NT2/D1 (cell line): ENCODE data around the gene ADAMTSL1.

Source experiments
- DNase-seq: peaks from one replicate; pipeline ENCODE4 v3.0.0-alpha.2; 2011; ENCODE audit warnings: low read depth, low spot score
- H3K27me3 ChIP-seq: 2 replicates; pipeline ENCODE4 v1.6.0; 2011; ENCODE audit warnings: mild to moderate bottlenecking; ENCODE audit not compliant: insufficient read length, insufficient read depth
- H3K36me3 ChIP-seq: 2 replicates; pipeline ENCODE4 v1.6.1; 2011; ENCODE audit warnings: mild to moderate bottlenecking, low read length, mixed read lengths; ENCODE audit not compliant: insufficient read depth, insufficient read length
- H3K4me1 ChIP-seq: 2 replicates; pipeline ENCODE4 v1.5.1; 2011; ENCODE audit not compliant: insufficient read depth, insufficient read length
- H3K4me3 ChIP-seq: 2 replicates; pipeline ENCODE4 v1.5.1; 2011; ENCODE audit warnings: low read depth; ENCODE audit not compliant: insufficient read length
- H3K9ac ChIP-seq: 2 replicates; pipeline ENCODE4 v1.6.0; 2011; ENCODE audit warnings: low read depth; ENCODE audit not compliant: insufficient read length
- H3K9me3 ChIP-seq: 2 replicates; pipeline ENCODE4 v1.5.1; 2011; ENCODE audit warnings: mild to moderate bottlenecking, low read length; ENCODE audit not compliant: insufficient read depth
- SUZ12 ChIP-seq: IDR thresholded peaks from 2 replicates; pipeline ENCODE4 v1.6.1; 2011; ENCODE audit not compliant: insufficient read length, insufficient read depth; ENCODE audit errors: extremely low read depth
- YY1 ChIP-seq: IDR thresholded peaks from 2 replicates; pipeline ENCODE4 v1.6.1; 2011; ENCODE audit not compliant: insufficient read length, insufficient read depth
- ZNF274 ChIP-seq: IDR thresholded peaks from 2 replicates; pipeline ENCODE4 v1.6.1; 2011; ENCODE audit warnings: mild to moderate bottlenecking, low read depth, low read length

The ADAMTSL1 gene

GRCh38 chr9:18493451-18493993 lies 19.6 kb downstream of the ADAMTSL1 start:
- Histone ChIP-seq H3K9ac (no peak overlapping the region), H3K9me3 (no peaks in the 10 kb centered on the region), H3K4me3 (no peak overlapping the region), H3K27me3 (no peaks in the 10 kb centered on the region), H3K36me3 (no peaks in the 10 kb centered on the region), H3K4me1 (no peaks in the 10 kb centered on the region)
- TF ChIP-seq SUZ12 (no peak), ZNF274 (no peak), YY1 (no peak)
- no peak for DNase-seq

GRCh38 chr9:18495065-18495464 lies 21.1 kb downstream of the ADAMTSL1 start:
- H3K4me3 ChIP-seq = no peak overlapping the region
- H3K9ac ChIP-seq = no peak overlapping the region
- no peak for TF ChIP-seq SUZ12
- TF ChIP-seq ZNF274 = no peak
- TF ChIP-seq YY1 = no peak
- H3K27me3 ChIP-seq = no peaks in the 10 kb centered on the region
- no peaks in the 10 kb centered on the region for H3K9me3 ChIP-seq
- DNase-seq = no peak
- no peaks in the 10 kb centered on the region for H3K36me3 ChIP-seq
- no peaks in the 10 kb centered on the region for H3K4me1 ChIP-seq

DNA sequence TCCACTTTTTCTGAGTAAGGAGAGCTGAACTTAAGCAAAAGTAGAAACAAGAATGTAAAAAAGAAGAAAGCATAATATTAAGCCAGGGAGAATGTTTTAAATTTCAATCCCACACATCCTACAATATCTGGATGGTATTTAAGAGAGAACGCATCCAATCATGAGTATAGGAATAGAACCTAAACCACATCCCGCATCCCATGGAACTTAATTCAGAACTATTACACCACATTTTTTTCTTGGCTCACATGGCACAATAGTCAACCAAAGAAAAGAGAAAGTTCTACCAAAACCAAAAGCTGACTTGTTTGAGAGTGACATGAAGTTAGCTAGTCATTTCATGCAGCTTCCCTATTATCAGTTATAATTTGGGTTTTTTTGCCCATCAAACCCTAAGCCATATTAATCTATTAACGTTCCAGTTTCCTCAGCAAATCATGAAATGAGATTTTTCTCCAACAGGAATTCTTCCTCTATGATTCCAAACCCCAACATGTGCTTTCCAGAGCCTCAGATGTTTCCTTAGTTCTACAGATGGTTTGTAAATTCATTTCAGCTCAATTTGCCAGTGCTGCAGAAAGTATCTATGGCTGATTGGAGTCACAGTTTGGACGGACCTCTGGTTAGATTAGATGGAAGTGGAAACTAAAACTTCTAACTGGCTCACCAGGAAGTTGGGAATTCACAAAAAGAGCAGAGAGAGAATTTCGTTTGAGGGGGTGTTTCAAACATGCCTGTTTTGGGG lies 22.5 kb downstream of the ADAMTSL1 start:
- DNase-seq = no peak
- Histone ChIP-seq H3K9ac (no peak overlapping the region), H3K4me1 (no peaks in the 10 kb centered on the region)

DNA sequence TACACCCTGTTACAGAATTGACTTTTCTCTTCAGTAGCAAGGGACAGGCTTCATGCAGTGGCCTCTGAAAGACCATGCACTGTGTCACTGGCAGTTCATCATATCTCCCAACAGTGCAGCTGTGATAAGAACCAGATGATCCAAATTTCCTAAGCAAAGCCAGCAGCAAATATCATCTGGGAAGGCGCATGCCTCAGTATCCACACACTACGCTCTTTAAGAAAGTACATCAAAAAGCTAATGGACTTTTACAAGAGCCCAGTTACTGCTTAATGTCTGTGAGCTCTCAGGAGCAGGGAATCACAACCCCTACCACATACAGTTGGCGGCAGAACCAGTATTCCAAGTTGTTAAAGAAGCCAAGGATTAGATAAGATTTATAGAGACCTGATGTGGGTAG lies 25.1 kb downstream of the ADAMTSL1 start:
- Histone ChIP-seq H3K9ac (no peak overlapping the region), H3K36me3 (no peaks in the 10 kb centered on the region), H3K4me3 (no peak overlapping the region), H3K4me1 (no peaks in the 10 kb centered on the region), H3K9me3 (no peaks in the 10 kb centered on the region), H3K27me3 (no peaks in the 10 kb centered on the region)
- no peak for DNase-seq
- TF ChIP-seq ZNF274 (no peak), SUZ12 (no peak), YY1 (no peak)

More for the DNA sequence above, 22.5 kb downstream of the ADAMTSL1 start:
- H3K4me3 ChIP-seq = no peak overlapping the region
- H3K36me3 ChIP-seq = no peaks in the 10 kb centered on the region
- H3K9me3 ChIP-seq = no peaks in the 10 kb centered on the region
- no peaks in the 10 kb centered on the region for H3K27me3 ChIP-seq
- no peak for TF ChIP-seq SUZ12
- TF ChIP-seq ZNF274 = no peak
- TF ChIP-seq YY1 = no peak

DNA sequence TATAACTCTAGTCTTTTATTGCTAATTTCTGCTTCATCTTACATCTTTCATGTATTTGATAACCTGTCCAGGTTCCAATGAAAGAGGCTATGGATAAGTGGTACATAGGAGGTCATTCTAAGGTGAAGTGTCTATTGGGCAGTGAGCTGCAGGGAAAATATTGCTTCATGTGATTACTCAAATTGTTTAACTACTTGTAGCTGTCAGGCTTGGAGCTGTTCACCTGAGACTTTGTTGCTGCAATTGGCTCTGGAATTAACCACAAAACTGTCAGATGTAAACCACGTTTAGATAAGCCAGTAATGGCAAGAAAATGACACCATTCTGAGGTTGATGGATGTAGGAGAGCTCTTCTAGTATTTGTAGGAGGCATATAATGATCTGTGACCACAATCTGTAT lies 26.0 kb downstream of the ADAMTSL1 start:
- no peaks in the 10 kb centered on the region for H3K36me3 ChIP-seq
- H3K27me3 ChIP-seq = no peaks in the 10 kb centered on the region
- no peak overlapping the region for H3K4me3 ChIP-seq
- no peaks in the 10 kb centered on the region for H3K4me1 ChIP-seq
- DNase-seq = no peak
- no peaks in the 10 kb centered on the region for H3K9me3 ChIP-seq
- H3K9ac ChIP-seq = no peak overlapping the region
- TF ChIP-seq ZNF274 (no peak), SUZ12 (no peak), YY1 (no peak)

DNA sequence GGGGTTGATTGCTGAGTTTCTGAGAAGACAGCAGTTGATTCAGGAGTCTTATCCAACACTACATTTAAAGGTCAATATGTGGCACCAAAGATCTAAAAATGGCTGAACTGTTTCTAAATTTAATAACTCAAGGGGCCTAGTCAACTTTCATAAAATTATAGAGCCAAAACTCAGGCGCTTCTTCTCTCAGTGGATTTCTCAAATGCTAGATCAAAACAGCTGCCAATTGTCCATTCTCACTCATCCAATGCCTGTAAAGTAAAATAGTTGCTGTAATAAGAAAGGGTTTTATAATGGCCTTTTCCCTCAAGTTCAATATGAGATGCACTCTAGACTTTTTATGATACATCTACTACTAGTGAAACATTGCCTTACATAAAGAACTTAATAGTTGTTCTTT lies 26.5 kb downstream of the ADAMTSL1 start:
- Histone ChIP-seq H3K27me3 (no peaks in the 10 kb centered on the region), H3K9ac (no peak overlapping the region), H3K4me3 (no peak overlapping the region), H3K4me1 (no peaks in the 10 kb centered on the region), H3K9me3 (no peaks in the 10 kb centered on the region), H3K36me3 (no peaks in the 10 kb centered on the region)
- no peak for TF ChIP-seq SUZ12
- no peak for TF ChIP-seq ZNF274
- no peak for TF ChIP-seq YY1
- DNase-seq = no peak

DNA sequence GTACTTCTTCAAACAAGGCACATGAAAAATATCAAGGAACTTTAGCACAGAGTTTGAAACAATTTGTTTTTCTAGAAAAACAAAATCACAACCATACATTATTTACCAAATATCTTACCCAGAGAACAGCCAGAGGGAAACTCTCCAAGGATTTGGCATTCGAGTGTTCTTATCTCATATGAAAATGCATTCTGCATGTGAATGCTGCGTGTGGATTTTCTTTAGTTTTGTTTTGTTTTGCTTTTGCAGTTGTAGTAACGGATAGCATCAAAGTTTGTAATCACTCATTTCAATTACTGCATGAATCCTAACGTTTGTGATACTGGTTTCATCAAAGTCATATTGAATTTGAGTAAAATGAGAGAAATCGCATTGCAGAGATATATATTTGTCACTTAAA lies 28.0 kb downstream of the ADAMTSL1 start:
- no peaks in the 10 kb centered on the region for H3K9me3 ChIP-seq
- TF ChIP-seq SUZ12 (no peak), YY1 (no peak), ZNF274 (no peak)
- H3K36me3 ChIP-seq = no peaks in the 10 kb centered on the region
- no peak overlapping the region for H3K9ac ChIP-seq
- H3K4me3 ChIP-seq = no peak overlapping the region
- DNase-seq = no peak
- no peaks in the 10 kb centered on the region for H3K4me1 ChIP-seq
- no peaks in the 10 kb centered on the region for H3K27me3 ChIP-seq
